ENCODE data around the gene APOL2.
"Not testable (repeated sequence)": the region's sequence is repeated elsewhere in the genome, so short reads cannot be mapped to it uniquely, and the experiment has no call there.

APOL2 gene

GRCh38 chr22:36220451-36220921, 18.8 kb downstream of the APOL2 start:
- peak; percentile 71 for DNase-seq

GRCh38 chr22:36218648-36219193, 20.6 kb downstream of the APOL2 start:
- DNase-seq, result no peak

- DNase-seq, result no peak
Observed at GRCh38 chr22:36215981-36216380, 23.3 kb downstream of the APOL2 start.

- DNase-seq, result no peak
Observed at GRCh38 chr22:36213586-36213985, 25.7 kb downstream of the APOL2 start.

- DNase-seq, result no peak
Observed at GRCh38 chr22:36212901-36213300, 26.4 kb downstream of the APOL2 start.

GRCh38 chr22:36211237-36211861, 28.0 kb downstream of the APOL2 start:
- peak; percentile 76 for DNase-seq

- no peak for DNase-seq
Observed at GRCh38 chr22:36210224-36210623, 29.1 kb downstream of the APOL2 start.

- not testable (repeated sequence) for DNase-seq
Observed at GRCh38 chr22:36209488-36209908, 29.8 kb downstream of the APOL2 start.

GRCh38 chr22:36208914-36209313, 30.4 kb downstream of the APOL2 start:
- DNase-seq, result no peak

GRCh38 chr22:36208162-36208765, 31.1 kb downstream of the APOL2 start:
- DNase-seq, result no peak

- DNase-seq, result no peak
Observed at GRCh38 chr22:36206255-36206654, 33.1 kb downstream of the APOL2 start.

GRCh38 chr22:36205573-36205972, 33.8 kb downstream of the APOL2 start:
- DNase-seq, result not testable (repeated sequence)

GRCh38 chr22:36204632-36205015, 34.7 kb downstream of the APOL2 start:
- DNase-seq, result no peak

GRCh38 chr22:36204001-36204631, 35.2 kb downstream of the APOL2 start:
- DNase-seq, result no peak

GRCh38 chr22:36203441-36203840, 35.9 kb downstream of the APOL2 start:
- DNase-seq, result peak; percentile 85

- DNase-seq, result peak; percentile 85
Observed at GRCh38 chr22:36202906-36203305, 36.4 kb downstream of the APOL2 start.

GRCh38 chr22:36201630-36202319, 37.6 kb downstream of the APOL2 start, which contains the start of gene APOL4:
APOL4 (minus strand) TSS chr22:36201809; CDS start chr22:36201734, 75 bp downstream.
- DNase-seq, result peak; percentile 78

- DNase-seq, result not testable (repeated sequence)
Observed at GRCh38 chr22:36201025-36201424, 38.3 kb downstream of the APOL2 start.

- no peak for DNase-seq
Observed at GRCh38 chr22:36199001-36199551, 40.3 kb downstream of the APOL2 start.

- DNase-seq, result no peak
Observed at GRCh38 chr22:36198536-36198935, 40.8 kb downstream of the APOL2 start.

GRCh38 chr22:36197514-36198146, 41.7 kb downstream of the APOL2 start:
- peak; percentile 24 for DNase-seq

GRCh38 chr22:36197065-36197440, 42.3 kb downstream of the APOL2 start:
- peak; percentile 73 for DNase-seq

Data from COR-L47 (cell line).